PFSK-1 (cell line): ENCODE measurements around the gene NUP210L.
A peak's percentile ranks its signal among the peaks of the same experiment; 100 is the strongest.

Experiments
- FOXP2 ChIP-seq: optimal IDR thresholded peaks from 2 replicates; pipeline ENCODE3; 2011; ENCODE audit warnings: borderline replicate concordance, control low read depth, inconsistent platforms; ENCODE audit not compliant: insufficient read depth; ENCODE audit errors: extremely low read length, extremely low read depth
- POLR2AphosphoS5 ChIP-seq: IDR thresholded peaks from 2 replicates; pipeline ENCODE4 v1.6.1; 2012; ENCODE audit warnings: low read depth, mild to moderate bottlenecking, control low read depth, low read length, moderate library complexity
- SIN3A ChIP-seq: IDR thresholded peaks from 2 replicates; pipeline ENCODE4 v1.6.1; 2012; ENCODE audit warnings: mild to moderate bottlenecking, low read length, moderate library complexity, borderline replicate concordance; ENCODE audit not compliant: insufficient read depth
- TAF1 ChIP-seq: IDR thresholded peaks from 2 replicates; pipeline ENCODE4 v1.6.1; 2012; ENCODE audit warnings: low read length, control low read depth, borderline replicate concordance; ENCODE audit not compliant: insufficient read depth
- TF ChIP-seq, protein P1 (sequence below), 2 experiments: IDR thresholded peaks; 2 replicates each; pipeline versions ENCODE4 v1.6.1 to v1.8.0; 2011 to 2012; ENCODE audit warnings: low read depth in 2 of 2, low read length in 2 of 2, control low read depth in 1 of 2, inconsistent platforms in 1 of 2, mild to moderate bottlenecking in 1 of 2, moderate library complexity in 1 of 2; ENCODE audit not compliant: insufficient read depth in 1 of 2

NUP210L gene

DNA sequence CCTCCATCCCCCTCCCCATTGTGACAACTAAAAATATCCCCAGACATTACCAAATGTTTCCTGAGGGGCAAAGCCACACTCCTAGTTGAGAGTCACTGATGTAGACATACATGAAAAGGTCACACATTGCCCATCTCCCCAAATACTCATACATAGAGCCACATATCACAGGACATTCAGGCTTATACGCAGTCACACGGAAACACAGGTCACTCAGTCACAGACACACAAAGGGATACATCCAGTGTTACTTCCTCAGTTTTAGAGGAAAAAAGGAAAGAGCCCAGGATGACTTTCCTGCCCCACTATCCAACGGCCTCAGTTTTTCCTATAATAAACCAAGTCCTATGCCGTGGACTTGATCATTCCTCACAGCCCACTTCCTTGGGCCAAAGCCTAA lies 193.5 kb downstream of the NUP210L start:
- TF ChIP-seq, protein P1, sequence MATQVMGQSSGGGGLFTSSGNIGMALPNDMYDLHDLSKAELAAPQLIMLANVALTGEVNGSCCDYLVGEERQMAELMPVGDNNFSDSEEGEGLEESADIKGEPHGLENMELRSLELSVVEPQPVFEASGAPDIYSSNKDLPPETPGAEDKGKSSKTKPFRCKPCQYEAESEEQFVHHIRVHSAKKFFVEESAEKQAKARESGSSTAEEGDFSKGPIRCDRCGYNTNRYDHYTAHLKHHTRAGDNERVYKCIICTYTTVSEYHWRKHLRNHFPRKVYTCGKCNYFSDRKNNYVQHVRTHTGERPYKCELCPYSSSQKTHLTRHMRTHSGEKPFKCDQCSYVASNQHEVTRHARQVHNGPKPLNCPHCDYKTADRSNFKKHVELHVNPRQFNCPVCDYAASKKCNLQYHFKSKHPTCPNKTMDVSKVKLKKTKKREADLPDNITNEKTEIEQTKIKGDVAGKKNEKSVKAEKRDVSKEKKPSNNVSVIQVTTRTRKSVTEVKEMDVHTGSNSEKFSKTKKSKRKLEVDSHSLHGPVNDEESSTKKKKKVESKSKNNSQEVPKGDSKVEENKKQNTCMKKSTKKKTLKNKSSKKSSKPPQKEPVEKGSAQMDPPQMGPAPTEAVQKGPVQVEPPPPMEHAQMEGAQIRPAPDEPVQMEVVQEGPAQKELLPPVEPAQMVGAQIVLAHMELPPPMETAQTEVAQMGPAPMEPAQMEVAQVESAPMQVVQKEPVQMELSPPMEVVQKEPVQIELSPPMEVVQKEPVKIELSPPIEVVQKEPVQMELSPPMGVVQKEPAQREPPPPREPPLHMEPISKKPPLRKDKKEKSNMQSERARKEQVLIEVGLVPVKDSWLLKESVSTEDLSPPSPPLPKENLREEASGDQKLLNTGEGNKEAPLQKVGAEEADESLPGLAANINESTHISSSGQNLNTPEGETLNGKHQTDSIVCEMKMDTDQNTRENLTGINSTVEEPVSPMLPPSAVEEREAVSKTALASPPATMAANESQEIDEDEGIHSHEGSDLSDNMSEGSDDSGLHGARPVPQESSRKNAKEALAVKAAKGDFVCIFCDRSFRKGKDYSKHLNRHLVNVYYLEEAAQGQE (IDR thresholded peaks at IDR 0.05; ENCODE audit: insufficient read depth in 1 of 2, low read depth in 2 of 2, low read length in 2 of 2) = no peak

DNA sequence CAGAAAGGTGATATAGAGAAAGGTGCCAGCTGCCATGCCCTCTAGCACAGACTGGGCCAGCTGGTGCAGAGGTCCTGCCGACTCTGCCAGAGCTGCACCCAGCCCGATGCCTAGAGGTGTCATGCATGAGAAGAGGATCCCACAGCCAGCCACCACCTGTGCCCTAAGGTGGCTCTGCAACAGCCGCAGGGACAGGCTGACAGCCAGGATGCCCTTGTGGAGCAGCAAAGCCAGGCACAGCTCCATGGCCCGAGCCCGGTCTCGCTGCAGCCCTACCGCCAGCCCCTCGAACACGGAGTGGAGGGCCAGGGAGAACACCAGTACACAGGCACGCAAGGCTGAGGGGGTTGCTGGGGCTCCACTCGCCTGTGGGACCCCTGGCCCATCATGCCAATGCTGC lies 194.7 kb downstream of the NUP210L start:
- TF ChIP-seq, protein P1 (IDR thresholded peaks at IDR 0.05; ENCODE audit: insufficient read depth in 1 of 2, low read depth in 2 of 2, low read length in 2 of 2) = no peak
- TF ChIP-seq POLR2AphosphoS5 = no peak

DNA sequence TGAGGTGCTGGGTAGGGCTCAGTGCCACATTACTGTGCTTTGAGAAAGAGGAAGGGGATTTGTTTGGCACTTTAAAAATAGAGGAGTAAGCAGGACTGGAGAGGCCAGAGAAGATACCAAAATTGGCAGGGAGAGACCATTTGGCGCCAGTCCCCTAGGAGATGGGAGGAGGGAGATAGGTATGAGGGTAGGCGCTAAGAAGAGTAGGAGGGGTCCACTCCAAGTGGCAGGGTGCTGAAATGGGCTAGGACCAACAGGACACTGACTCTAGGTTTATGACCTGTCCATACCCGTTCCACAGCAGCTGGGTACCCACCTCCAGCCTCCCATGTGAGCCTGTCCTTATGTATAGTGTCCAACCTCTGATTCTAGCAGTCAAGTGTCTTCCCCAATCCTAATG lies 195.4 kb downstream of the NUP210L start:
- no peak for TF ChIP-seq TAF1

DNA sequence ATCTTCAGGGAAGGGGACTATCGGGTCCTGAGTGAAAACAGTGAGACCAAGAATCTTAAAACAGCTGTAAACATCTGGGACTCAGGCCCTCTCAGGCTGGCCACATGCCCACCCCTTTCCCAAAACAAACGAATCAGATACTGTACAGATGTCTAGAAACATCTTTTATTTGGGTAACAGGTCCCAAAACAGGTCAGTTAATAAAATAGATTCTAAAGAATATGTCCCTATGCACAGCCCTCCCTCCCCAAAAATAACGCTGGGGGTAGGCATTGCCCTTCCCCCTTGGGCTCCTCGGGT lies 196.0 kb downstream of the NUP210L start:
- no peak for TF ChIP-seq TAF1
- TF ChIP-seq, protein P1 (IDR thresholded peaks at IDR 0.05; ENCODE audit: insufficient read depth in 1 of 2, low read depth in 2 of 2, low read length in 2 of 2) = no peak
- TF ChIP-seq SIN3A = no peak
- TF ChIP-seq POLR2AphosphoS5 = no peak
- no peak for TF ChIP-seq FOXP2

DNA sequence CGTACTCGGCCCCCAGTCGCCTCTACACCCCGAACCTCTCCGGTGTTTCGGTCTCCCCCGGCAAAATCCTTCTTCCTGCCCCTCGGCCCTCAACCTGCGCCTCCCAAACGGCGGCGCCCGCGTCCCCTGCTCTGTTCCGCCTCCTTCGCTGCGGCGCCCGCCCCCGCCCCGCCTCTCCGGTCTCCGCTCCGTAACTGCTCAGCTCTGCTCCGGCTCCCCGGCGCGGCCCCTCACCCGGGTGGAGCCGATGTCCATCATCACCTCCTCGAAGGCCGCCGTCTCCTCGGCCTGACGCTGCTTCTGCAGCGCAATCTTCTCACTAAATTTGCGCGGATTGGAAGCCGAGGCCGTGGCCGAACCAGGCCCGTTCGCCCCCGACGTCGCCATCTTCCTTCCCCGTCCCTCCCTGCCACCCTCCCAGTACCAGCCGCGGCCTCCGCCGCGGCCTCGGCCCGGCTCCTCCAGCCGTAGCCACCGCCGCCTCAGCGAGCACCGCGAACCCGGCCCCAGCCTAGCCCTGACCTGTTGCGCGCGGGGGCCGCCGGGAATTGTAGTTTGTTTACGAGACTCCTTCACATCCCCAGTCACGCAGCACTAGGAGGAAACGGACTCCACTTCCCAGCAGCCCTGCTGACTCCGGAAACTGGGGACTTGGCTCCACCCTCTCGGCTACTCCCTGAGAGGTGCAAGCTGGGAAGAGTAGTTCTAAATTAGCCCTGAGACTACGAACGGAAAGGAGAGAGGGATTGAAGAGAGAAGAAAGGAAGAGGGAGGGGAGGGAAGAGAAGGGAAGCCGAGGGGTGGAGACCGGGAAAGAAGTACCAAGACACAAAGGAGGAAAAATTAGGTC lies 196.5 kb downstream of the NUP210L start, which contains the start of gene CRTC2:
CRTC2 (minus strand) TSS at position 502 of the 850 bp plus-strand sequence; CDS start at position 387, 115 bp downstream.
- TF ChIP-seq FOXP2 = no peak
- no peak; the same call in 1 of the 2 replicates for TF ChIP-seq TAF1
- peak; percentile 14; the same call in 1 of the 2 replicates for TF ChIP-seq SIN3A
- peak; percentile 78; the same call in 1 of the 2 replicates for TF ChIP-seq POLR2AphosphoS5
- TF ChIP-seq, protein P1 (IDR thresholded peaks at IDR 0.05; ENCODE audit: insufficient read depth in 1 of 2, low read depth in 2 of 2, low read length in 2 of 2) = no peak

DNA sequence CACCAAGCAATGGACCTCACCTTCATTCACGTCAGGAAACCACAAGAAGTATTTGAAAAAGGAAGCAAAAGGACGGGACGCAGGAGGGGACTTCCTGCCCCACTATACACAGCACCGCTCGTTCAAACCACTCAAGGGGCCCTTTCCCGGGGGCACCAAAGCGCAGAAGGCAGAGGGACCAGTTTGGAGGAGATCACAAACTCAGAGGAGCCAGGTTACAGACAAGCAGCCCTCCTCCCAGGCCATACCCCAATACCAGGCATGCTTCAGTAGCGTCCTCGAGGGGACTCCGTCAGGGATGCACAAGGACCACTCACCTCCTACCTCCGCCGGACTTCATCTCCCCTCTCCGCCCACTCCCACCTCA lies 197.1 kb downstream of the NUP210L start:
- TF ChIP-seq TAF1 = no peak
- TF ChIP-seq SIN3A = no peak
- TF ChIP-seq POLR2AphosphoS5 = no peak
- TF ChIP-seq, protein P1 (IDR thresholded peaks at IDR 0.05; ENCODE audit: insufficient read depth in 1 of 2, low read depth in 2 of 2, low read length in 2 of 2) = no peak
- no peak for TF ChIP-seq FOXP2
